Activated naive CD4-positive, alpha-beta T cell treated with anti-CD3 and anti-CD28 coated beads, Interleukin-2, amount 10 ng/mL, durations not matched to agents 7 days and 5 days (primary cell): Measurements from ENCODE around the gene PARD3.

Experiments used
- CTCF ChIA-PET: fragments of 350-600 bp; sonication (Branson Sonifier 250); formaldehyde crosslinking; loops from one replicate; lab custom pipeline; 2021; ENCODE audit warnings: antibody characterized with exemption; lab: Charles Lee
- DNase-seq: peaks from one replicate; pipeline ENCODE4 v3.0.0-alpha.2; 2020
- H3K27ac Mint-ChIP-seq: one replicate; pipeline ENCODE4 v1.8.0; 2021; ENCODE audit warnings: mild to moderate bottlenecking, moderate library complexity, mixed read lengths
- H3K27me3 Mint-ChIP-seq: one replicate; pipeline ENCODE4 v1.8.0; 2021; ENCODE audit warnings: mild to moderate bottlenecking, mixed read lengths
- H3K36me3 Mint-ChIP-seq: one replicate; pipeline ENCODE4 v1.8.0; 2021; ENCODE audit warnings: mixed read lengths
- H3K4me1 Mint-ChIP-seq: one replicate; pipeline ENCODE4 v1.8.0; 2021; ENCODE audit warnings: mixed read lengths
- H3K4me3 Mint-ChIP-seq: one replicate; pipeline ENCODE4 v1.8.0; 2021; ENCODE audit warnings: mild to moderate bottlenecking, moderate library complexity, mixed read lengths
- H3K9me3 Mint-ChIP-seq: one replicate; pipeline ENCODE4 v1.8.0; 2021; ENCODE audit warnings: mixed read lengths

Gene PARD3

GRCh38 chr10:34314457-34314856, 500.6 kb downstream of the PARD3 start:
- H3K9me3 Mint-ChIP-seq, result no peaks in the 10 kb centered on the region
- no peaks in the 10 kb centered on the region for H3K27me3 Mint-ChIP-seq
- H3K36me3 Mint-ChIP-seq, result no peaks in the 10 kb centered on the region
- H3K4me1 Mint-ChIP-seq, result peaks cover 7% of the 10 kb centered on the region
- H3K27ac Mint-ChIP-seq, result no peak overlapping the region
- no peak for DNase-seq
- no peak overlapping the region for H3K4me3 Mint-ChIP-seq
- CTCF ChIA-PET, result no interaction called here

- H3K36me3 Mint-ChIP-seq, result no peaks in the 10 kb centered on the region
- H3K4me3 Mint-ChIP-seq, result no peak overlapping the region
- H3K27me3 Mint-ChIP-seq, result no peaks in the 10 kb centered on the region
- H3K27ac Mint-ChIP-seq, result no peak overlapping the region
- CTCF ChIA-PET, result no interaction called here
- peaks cover 7% of the 10 kb centered on the region for H3K4me1 Mint-ChIP-seq
- H3K9me3 Mint-ChIP-seq, result no peaks in the 10 kb centered on the region
- DNase-seq, result no peak
Observed at GRCh38 chr10:34313888-34314287, 501.2 kb downstream of the PARD3 start.

GRCh38 chr10:34313353-34313752, 501.7 kb downstream of the PARD3 start:
- Mint-ChIP-seq H3K36me3 (no peaks in the 10 kb centered on the region), H3K4me1 (peaks cover 7% of the 10 kb centered on the region), H3K27ac (no peak overlapping the region), H3K27me3 (no peaks in the 10 kb centered on the region), H3K9me3 (no peaks in the 10 kb centered on the region), H3K4me3 (no peak overlapping the region)
- CTCF ChIA-PET, result no interaction called here
- DNase-seq, result no peak

GRCh38 chr10:34311679-34312078, 503.4 kb downstream of the PARD3 start:
- no peaks in the 10 kb centered on the region for H3K27me3 Mint-ChIP-seq

DNA sequence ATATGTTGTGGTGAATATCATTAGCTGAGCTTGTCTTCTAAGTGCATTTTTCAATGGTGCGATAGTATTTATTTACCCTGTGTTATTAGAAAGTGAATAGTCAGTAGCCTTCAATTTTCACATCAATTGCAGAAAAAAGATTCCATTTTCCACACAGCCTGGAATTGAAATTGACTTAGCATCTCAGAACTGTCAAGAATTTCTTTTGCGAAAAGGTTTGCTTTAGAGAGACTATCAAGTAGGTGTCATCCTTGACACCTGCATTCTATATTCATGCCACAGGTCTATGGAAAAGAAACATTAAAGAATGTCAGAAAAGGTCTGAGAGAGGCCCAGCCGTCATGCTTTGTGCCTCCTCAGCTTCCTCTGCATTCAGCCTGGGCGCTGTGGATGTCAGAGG, 504.9 kb downstream of the PARD3 start:
- H3K27me3 Mint-ChIP-seq, result no peaks in the 10 kb centered on the region
- peaks cover 7% of the 10 kb centered on the region for H3K4me1 Mint-ChIP-seq
- CTCF ChIA-PET, result no interaction called here
- DNase-seq, result no peak
- no peak overlapping the region for H3K4me3 Mint-ChIP-seq
- no peak overlapping the region for H3K27ac Mint-ChIP-seq
- H3K36me3 Mint-ChIP-seq, result no peaks in the 10 kb centered on the region
- H3K9me3 Mint-ChIP-seq, result no peaks in the 10 kb centered on the region

More at GRCh38 chr10:34311679-34312078, 503.4 kb downstream of the PARD3 start:
- Mint-ChIP-seq H3K9me3 (no peaks in the 10 kb centered on the region), H3K4me3 (no peak overlapping the region), H3K4me1 (peaks cover 7% of the 10 kb centered on the region), H3K27ac (no peak overlapping the region), H3K36me3 (no peaks in the 10 kb centered on the region)
- DNase-seq, result no peak
- CTCF ChIA-PET, result no interaction called here

- DNase-seq, result no peak
- no peak overlapping the region for H3K27ac Mint-ChIP-seq
- CTCF ChIA-PET, result no interaction called here
- no peaks in the 10 kb centered on the region for H3K4me1 Mint-ChIP-seq
- H3K27me3 Mint-ChIP-seq, result no peaks in the 10 kb centered on the region
- no peak overlapping the region for H3K4me3 Mint-ChIP-seq
- no peaks in the 10 kb centered on the region for H3K36me3 Mint-ChIP-seq
- H3K9me3 Mint-ChIP-seq, result no peaks in the 10 kb centered on the region
Observed at GRCh38 chr10:34305189-34305588, 509.9 kb downstream of the PARD3 start.

DNA sequence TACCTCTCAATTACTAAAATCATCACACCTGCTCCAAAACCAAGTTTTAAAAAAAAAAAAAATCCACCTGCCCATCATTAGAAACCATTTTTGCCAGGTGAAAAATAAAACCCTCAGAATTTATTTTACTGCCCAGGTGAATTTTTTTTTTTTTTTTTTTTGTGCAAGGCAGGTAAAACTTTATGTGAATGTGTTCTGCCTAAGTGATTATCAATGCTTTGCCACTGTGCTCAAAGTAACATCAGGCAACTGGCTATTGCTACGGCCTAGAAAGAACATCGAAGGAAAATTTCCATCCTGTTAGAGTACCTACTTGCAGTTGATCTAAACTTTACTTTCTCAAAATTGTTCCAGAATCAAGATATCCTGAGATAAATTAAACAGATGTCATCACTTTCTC, 512.1 kb downstream of the PARD3 start:
- H3K9me3 Mint-ChIP-seq, result no peaks in the 10 kb centered on the region
- DNase-seq, result no peak
- no peaks in the 10 kb centered on the region for H3K27me3 Mint-ChIP-seq
- CTCF ChIA-PET, result no interaction called here
- H3K4me1 Mint-ChIP-seq, result no peaks in the 10 kb centered on the region
- no peaks in the 10 kb centered on the region for H3K36me3 Mint-ChIP-seq
- H3K27ac Mint-ChIP-seq, result no peak overlapping the region
- no peak overlapping the region for H3K4me3 Mint-ChIP-seq

DNA sequence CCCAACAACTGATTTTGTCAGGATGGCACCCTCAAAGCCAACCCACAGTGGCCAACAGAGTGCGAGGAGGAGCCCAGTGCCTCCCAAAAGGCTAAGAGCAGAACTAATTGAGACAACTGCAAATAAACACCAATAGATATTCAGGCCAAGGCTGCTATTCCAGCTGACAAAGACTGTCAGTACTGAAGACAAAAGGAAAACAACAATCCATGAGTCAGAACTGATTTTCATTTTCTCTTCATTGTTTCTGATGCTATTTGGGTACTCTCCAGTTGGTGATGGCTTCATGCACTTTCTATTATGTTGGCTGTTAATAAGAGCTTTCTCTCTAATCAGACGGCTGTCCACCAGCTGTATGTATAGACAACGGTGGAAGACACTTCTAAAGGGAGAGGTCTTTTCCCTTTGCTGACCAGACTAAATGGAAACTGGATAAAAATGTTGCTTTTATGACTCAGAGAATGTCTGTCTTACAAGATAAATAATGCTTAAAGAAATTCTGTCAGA, 515.9 kb downstream of the PARD3 start:
- Mint-ChIP-seq H3K4me1 (peaks cover 4% of the 10 kb centered on the region), H3K27ac (no peak overlapping the region), H3K9me3 (no peaks in the 10 kb centered on the region), H3K36me3 (no peaks in the 10 kb centered on the region), H3K4me3 (no peak overlapping the region), H3K27me3 (no peaks in the 10 kb centered on the region)
- DNase-seq, result no peak
- CTCF ChIA-PET, result no interaction called here

GRCh38 chr10:34298346-34298818, 516.7 kb downstream of the PARD3 start:
- Mint-ChIP-seq H3K36me3 (no peaks in the 10 kb centered on the region), H3K9me3 (no peaks in the 10 kb centered on the region), H3K4me3 (no peak overlapping the region), H3K4me1 (peaks cover 5% of the 10 kb centered on the region), H3K27ac (no peak overlapping the region), H3K27me3 (no peaks in the 10 kb centered on the region)
- CTCF ChIA-PET, result no interaction called here
- no peak for DNase-seq

- H3K36me3 Mint-ChIP-seq, result no peaks in the 10 kb centered on the region
- no peaks in the 10 kb centered on the region for H3K9me3 Mint-ChIP-seq
- H3K4me1 Mint-ChIP-seq, result peaks cover 5% of the 10 kb centered on the region
- CTCF ChIA-PET, result no interaction called here
- no peak overlapping the region for H3K27ac Mint-ChIP-seq
- H3K4me3 Mint-ChIP-seq, result no peak overlapping the region
- DNase-seq, result no peak
- H3K27me3 Mint-ChIP-seq, result no peaks in the 10 kb centered on the region
Observed at GRCh38 chr10:34297541-34298345, 517.4 kb downstream of the PARD3 start.

- H3K4me3 Mint-ChIP-seq, result no peak overlapping the region
- H3K27ac Mint-ChIP-seq, result no peak overlapping the region
- DNase-seq, result no peak
- H3K4me1 Mint-ChIP-seq, result peaks cover 8% of the 10 kb centered on the region
- H3K9me3 Mint-ChIP-seq, result no peaks in the 10 kb centered on the region
- no peaks in the 10 kb centered on the region for H3K27me3 Mint-ChIP-seq
- CTCF ChIA-PET, result no interaction called here
- H3K36me3 Mint-ChIP-seq, result no peaks in the 10 kb centered on the region
Observed at GRCh38 chr10:34295142-34295548, 520.0 kb downstream of the PARD3 start.

DNA sequence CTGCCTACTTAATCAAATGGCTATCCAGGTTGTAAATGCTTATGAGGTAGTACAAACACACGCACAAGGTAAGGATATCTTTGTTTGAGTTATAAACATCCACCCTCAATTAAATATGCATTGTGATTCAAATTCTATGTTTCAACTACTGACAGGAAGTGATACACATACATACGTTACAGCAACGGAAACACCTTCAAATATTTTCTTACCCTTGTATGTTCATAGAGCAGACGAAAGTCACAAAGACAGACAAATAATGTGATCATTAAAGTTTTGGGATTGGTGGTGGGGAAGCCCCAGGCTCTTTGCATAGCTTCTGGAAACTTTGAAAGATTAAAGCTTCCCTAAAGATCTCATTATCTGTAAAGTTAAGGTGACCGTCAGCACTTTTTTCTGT, 521.0 kb downstream of the PARD3 start:
- no peaks in the 10 kb centered on the region for H3K9me3 Mint-ChIP-seq
- no peaks in the 10 kb centered on the region for H3K27me3 Mint-ChIP-seq
- CTCF ChIA-PET, result no interaction called here

GRCh38 chr10:34292675-34293074, 522.4 kb downstream of the PARD3 start:
- no peaks in the 10 kb centered on the region for H3K9me3 Mint-ChIP-seq
- CTCF ChIA-PET, result no interaction called here
- no peaks in the 10 kb centered on the region for H3K36me3 Mint-ChIP-seq
- H3K27me3 Mint-ChIP-seq, result no peaks in the 10 kb centered on the region
- H3K4me1 Mint-ChIP-seq, result peaks cover 8% of the 10 kb centered on the region
- no peak overlapping the region for H3K4me3 Mint-ChIP-seq
- H3K27ac Mint-ChIP-seq, result no peak overlapping the region
- no peak for DNase-seq

More for the DNA sequence above, 521.0 kb downstream of the PARD3 start:
- Mint-ChIP-seq H3K4me3 (no peak overlapping the region), H3K36me3 (no peaks in the 10 kb centered on the region), H3K4me1 (peaks cover 8% of the 10 kb centered on the region), H3K27ac (no peak overlapping the region)
- DNase-seq, result no peak

- no peak overlapping the region for H3K4me3 Mint-ChIP-seq
- peaks cover 8% of the 10 kb centered on the region for H3K4me1 Mint-ChIP-seq
- H3K9me3 Mint-ChIP-seq, result no peaks in the 10 kb centered on the region
- no peak for DNase-seq
- CTCF ChIA-PET, result no interaction called here
- H3K27me3 Mint-ChIP-seq, result no peaks in the 10 kb centered on the region
- no peak overlapping the region for H3K27ac Mint-ChIP-seq
- no peaks in the 10 kb centered on the region for H3K36me3 Mint-ChIP-seq
Observed at GRCh38 chr10:34292194-34292565, 522.9 kb downstream of the PARD3 start.

GRCh38 chr10:34291466-34292193, 523.5 kb downstream of the PARD3 start:
- no peaks in the 10 kb centered on the region for H3K27me3 Mint-ChIP-seq
- no peak overlapping the region for H3K27ac Mint-ChIP-seq
- DNase-seq, result no peak
- CTCF ChIA-PET, result no interaction called here
- H3K9me3 Mint-ChIP-seq, result no peaks in the 10 kb centered on the region
- no peak overlapping the region for H3K4me3 Mint-ChIP-seq
- no peaks in the 10 kb centered on the region for H3K36me3 Mint-ChIP-seq
- H3K4me1 Mint-ChIP-seq, result peaks cover 8% of the 10 kb centered on the region
